Activated effector memory CD4-positive, alpha-beta T cell treated with Interleukin-2 at 50 U/mL for 16 hours (primary cell): Measurements from ENCODE around the gene SLC2A14.
"Not testable (repeated sequence)": the region's sequence is repeated elsewhere in the genome, so short reads cannot be mapped to it uniquely, and the experiment has no call there.

Experiments used
- DNase-seq: peaks from one replicate; pipeline ENCODE4 v3.0.0-alpha.2; 2020

The SLC2A14 gene

GRCh38 chr12:7872566-7873319 is at the start of gene SLC2A14:
Gene SLC2A14, minus strand, starts transcription at chr12:7872915. Its CDS starts 3,035 bp downstream, at chr12:7869880.
- DNase-seq, result no peak

- not testable (repeated sequence) for DNase-seq
Measured at GRCh38 chr12:7921181-7921580, 48.5 kb upstream of the SLC2A14 start.

DNA sequence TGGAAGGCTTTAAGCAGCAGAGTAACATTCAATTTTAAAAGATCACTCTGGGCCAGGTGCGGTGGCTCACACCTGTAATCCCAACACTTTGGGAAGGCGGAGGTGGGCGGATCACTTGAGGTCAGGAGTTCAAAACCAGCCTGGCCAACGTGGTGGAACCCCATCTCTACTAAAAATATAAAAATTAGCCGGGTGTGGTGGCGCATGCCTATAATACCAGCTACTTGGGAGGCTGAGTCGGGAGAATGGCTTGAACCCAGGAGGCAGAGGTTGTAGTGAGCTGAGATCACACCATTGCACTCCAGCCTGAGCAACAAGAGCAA is 45.5 kb upstream of the SLC2A14 start:
- DNase-seq, result not testable (repeated sequence)

GRCh38 chr12:7917392-7918267 is 44.9 kb upstream of the SLC2A14 start:
- DNase-seq, result no peak

DNA sequence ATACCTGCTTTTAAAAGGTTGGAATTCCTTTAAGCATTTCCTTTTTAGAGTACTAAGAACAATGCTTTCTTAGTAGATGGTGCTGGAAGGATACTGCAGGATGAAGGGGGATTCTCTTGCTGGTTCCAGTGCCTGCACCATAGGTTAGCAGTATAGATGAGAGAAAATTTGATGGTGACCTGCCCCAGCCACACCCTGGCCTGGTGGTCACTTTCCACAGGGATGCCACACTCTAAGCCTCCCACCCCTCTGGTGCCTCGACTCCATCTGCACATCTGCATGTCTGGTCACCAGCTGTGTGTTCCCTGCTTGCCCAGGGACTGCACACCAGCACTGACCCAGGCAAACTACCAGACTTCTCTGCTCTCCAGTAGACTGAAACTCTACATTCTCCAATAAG is 44.2 kb upstream of the SLC2A14 start:
- no peak for DNase-seq

DNA sequence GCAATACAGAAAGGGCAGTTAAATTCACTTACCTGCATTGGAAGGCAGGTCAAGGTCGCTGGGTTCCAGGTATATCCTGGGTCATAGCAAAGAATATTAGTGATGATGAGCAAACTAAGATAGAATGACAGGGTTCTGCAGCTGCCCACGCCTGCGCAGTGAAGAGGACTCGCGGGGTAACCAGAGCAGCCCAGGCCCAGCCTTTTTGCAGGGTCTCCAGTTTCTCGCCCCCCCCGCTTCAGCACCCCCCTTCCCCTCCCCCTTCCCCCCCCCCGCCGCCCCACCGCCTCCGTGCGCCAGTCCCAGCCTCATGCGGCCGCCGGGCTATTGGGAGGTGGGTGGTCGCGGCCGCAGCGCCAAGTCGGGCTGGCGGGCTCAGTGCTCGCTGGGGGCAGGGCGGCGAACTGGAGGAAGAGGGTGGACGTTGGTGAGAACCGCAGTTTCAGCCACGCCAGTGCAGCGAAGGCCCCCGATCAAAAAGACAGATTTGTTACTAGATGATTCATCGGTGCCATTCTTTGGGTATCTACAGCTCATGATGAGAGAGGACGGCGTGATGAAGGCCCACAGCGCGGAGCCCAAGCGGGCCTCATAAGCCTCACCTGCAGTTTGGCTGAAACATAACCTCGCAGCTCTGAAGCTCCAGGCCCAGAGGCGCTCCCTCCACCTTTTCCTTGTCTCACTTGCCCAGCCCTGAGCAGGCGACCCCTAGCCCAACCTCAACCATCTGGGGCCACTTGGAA is 43.1 kb upstream of the SLC2A14 start:
- no peak for DNase-seq

- DNase-seq, result not testable (repeated sequence)
Measured at GRCh38 chr12:7910106-7910505, 37.4 kb upstream of the SLC2A14 start.

GRCh38 chr12:7907009-7907408 is 34.3 kb upstream of the SLC2A14 start:
- DNase-seq, result no peak

GRCh38 chr12:7906303-7906702 is 33.6 kb upstream of the SLC2A14 start:
- not testable (repeated sequence) for DNase-seq

DNA sequence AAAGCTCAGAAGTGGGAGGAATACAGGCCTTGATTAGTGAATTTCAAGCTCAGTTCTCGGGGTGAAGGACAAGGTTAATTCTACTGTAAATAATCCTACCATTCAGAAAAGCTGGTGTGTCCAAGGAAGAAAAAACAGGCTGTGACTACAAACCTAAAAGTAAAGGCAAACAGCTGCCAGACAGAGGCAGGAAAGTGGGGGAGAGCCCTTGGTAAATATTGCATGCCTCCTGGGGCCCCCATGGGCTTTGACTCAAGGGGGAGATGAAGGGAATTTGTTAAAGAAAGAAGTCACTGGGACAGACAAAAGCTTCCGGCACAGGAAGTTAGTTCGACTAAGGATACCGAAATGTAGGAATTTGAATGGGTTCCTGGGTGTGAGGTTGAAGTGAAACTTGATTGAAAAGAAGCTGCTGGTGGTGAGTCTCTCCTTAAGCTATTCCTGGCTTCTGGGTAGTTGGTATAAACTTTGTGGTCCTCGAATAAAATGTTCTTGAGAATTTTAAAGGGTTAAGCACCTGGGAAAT is 32.9 kb upstream of the SLC2A14 start:
- not testable (repeated sequence) for DNase-seq

DNA sequence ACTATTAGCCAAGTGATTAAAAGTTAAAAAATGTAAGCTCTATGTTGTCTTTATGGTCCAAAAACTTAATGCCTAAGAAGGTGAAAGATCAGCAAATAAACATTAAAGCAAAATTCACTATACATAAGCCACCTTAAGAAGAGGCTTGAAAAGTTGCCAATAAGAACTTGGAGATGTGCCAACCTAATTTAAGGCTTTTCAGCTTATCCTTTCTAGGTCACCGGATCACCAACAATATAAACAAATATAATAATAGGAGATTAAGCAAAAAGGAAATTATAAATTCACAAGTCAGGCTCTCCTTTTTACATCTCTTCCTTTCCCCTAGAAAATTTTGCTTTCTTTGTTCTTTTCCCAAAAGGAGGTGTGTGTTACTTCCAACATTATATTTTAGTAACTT is 32.4 kb upstream of the SLC2A14 start:
- no peak for DNase-seq

- DNase-seq, result not testable (repeated sequence)
Measured at GRCh38 chr12:7902416-7902815, 29.7 kb upstream of the SLC2A14 start.

- DNase-seq, result no peak
Measured at GRCh38 chr12:7899755-7900154, 27.0 kb upstream of the SLC2A14 start.

DNA sequence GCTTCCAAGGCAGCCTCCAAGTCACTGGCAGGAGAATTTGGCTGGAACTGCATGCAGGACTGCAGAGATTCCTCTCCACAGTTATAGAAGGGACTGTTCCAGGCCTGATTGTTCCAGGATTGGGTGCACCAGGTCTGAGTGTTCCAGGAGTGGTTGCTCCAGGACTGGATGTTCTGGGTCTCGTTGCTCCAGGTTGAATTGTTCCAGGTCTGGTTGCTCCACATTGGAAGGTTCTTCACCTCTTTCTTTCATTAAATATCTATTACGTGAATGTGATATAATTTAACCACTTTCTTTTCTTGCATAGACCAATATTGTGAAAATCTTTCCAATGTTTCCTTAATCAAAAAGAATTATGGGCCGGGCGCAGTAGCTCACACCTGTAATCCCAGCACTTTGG is 24.0 kb upstream of the SLC2A14 start:
- DNase-seq, result not testable (repeated sequence)

DNA sequence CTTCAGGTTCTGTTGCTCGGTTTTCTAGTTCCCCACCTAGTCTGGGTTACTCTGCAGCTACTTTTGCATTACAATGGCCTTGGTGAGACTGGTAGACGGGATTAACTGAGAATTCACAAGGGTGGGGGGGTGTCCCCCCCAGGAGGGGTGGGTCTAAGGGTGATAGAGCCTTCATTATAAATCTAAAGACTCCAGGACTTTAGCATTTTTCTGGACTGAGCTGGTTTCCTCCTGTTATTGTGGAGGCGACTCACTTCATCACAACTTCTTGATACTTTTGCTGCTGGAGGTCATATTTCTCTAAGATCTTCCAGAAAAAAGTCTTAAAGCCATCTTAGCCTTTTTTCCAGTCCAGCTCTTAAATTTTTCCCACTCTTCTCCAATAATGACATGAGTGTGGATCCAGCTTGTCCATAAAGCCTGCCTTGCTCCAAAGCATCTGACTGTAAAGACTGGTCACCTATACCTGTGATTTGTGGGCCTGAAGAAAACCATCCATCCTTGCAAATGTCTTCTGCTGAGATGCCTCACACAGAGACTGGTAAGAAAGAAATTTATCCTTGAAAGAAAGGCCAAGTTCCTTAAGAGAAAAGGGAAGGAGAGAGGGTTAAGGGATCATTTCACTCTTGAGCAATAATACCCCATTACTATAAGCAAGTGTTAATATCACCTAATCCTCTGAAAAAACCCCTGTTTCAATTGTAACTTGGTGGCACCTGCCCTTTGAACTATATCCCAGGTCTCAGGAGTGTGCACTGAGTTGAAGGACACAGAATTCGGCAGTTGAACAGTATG is 19.7 kb upstream of the SLC2A14 start:
- no peak for DNase-seq

- no peak for DNase-seq
Measured at GRCh38 chr12:7884689-7885088, 12.0 kb upstream of the SLC2A14 start.

DNA sequence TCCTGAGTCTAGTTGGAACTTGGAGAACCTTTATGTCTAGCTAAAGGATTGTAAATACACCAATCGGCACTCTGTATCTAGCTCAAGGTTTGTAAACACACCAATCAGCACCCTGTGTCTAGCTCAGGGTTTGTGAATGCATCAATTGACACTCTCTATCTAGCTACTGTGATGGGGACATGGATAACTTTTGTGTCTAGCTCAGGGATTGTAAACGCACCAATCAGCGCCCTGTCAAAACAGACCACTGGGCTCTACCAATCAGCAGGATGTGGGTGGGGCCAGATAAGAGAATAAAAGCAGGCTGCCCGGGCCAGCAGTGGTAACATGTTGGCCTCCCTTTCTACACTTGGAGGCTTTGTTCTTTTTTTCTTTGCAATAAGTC is 9.0 kb upstream of the SLC2A14 start:
- not testable (repeated sequence) for DNase-seq

DNA sequence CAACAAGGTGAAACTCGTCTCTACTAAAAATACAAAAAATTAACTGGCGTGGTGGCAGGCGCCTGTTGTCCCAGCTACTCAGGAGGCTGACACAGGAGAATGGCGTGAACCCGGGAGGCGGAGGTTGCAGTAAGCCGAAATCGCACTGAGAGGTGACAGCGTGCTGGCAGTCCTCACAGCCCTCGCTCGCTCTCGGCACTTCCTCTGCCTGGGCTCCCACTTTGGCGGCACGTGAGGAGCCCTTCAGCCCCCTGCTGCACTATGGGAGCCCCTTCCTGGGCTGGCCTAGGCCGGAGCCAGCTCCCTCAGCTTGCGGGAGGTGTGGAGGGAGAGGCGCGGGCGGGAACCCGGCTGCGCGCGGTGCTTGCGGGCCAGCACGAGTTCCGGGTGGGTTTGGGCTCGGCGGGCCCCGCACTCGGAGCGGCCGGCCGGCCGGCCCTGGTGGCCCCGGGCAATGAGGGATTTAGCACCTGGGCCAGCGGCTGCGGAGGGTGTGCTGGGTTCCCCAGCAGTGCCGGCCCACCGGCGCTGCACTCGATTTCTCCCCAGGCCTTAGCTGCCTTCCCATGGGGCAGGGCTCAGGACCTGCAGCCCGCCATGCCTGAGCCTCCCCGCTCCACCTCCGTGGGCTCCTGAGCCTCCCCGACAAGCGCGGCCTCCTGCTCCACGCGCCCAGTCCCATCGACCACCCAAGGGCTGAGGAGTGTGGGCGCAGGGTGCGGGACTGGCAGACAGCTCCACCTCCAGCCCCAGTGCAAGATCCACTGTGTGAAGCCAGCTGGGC is 8.4 kb upstream of the SLC2A14 start:
- not testable (repeated sequence) for DNase-seq

DNA sequence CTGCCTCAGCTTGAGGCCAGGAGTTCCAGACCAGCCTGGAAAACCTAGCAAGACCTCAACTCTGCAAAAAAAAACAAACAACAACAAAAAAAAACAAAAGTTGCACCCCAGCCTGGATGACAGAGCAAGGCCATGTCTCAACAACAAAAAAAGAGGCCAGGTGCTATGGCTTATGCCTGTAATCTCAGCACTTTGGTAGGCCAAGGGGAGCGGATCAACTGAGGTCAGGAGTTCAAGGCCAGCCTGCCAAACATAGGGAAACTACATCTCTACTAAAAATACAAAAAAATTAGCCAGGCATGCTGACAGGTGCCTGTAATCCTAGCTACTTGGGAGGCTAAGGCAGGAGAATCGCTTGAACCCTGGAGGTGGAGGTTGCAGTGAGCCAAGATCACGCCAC is 6.5 kb upstream of the SLC2A14 start:
- DNase-seq, result no peak

DNA sequence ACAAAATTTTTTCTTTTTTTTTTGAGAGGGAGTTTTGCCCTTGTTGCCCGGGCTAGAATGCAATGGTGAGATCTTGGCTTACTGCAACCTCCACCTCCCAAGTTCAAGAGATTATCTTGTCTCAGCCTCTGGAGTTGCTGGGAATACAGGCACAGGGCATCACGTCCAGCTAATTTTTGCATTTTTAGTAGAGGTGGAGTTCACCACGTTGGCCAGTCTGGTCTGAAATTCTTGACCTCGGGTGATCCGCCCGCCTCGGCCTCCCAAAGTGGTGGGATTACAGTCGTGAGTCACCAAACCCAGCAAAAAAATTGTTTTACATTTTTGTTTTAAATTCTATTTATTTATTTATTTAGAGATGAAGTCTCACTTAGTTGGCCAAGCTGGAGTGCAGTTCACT is 4.7 kb upstream of the SLC2A14 start:
- no peak for DNase-seq

GRCh38 chr12:7870335-7870734 is 2.4 kb downstream of the SLC2A14 start:
- no peak for DNase-seq

- no peak for DNase-seq
Measured at GRCh38 chr12:7869137-7869536, 3.6 kb downstream of the SLC2A14 start.
